Astrocyte (in vitro differentiated cells and primary cell): ENCODE data around the gene ZNF438. TPM values are rescaled to one million over a fixed set of nuclear protein-coding genes. Genes with fewer than 3 reads are reported as not detected.

ENCODE experiments used
- DNase-seq: peaks from one replicate; pipeline ENCODE4 v3.0.0-alpha.2; 2010; ENCODE audit warnings: low read depth
- FAIRE-seq: peaks from 2 replicates; lab custom pipeline; 2011; peaks lifted over from hg19 to GRCh38; lab: Jason Lieb, UNC
- H2AFZ ChIP-seq: 2 replicates; pipeline ENCODE4 v1.6.0; 2012; ENCODE audit warnings: low read depth, low read length, inconsistent platforms
- H3K27ac ChIP-seq: 2 replicates; pipeline ENCODE4 v1.5.1; 2011; ENCODE audit warnings: low read depth, low read length, inconsistent platforms
- H3K27me3 ChIP-seq: 2 replicates; pipeline ENCODE4 v1.6.0; 2011; ENCODE audit warnings: low read length, inconsistent platforms; ENCODE audit not compliant: insufficient read depth
- H3K36me3 ChIP-seq: 2 replicates; pipeline ENCODE4 v1.5.1; 2011; ENCODE audit warnings: low read length, inconsistent platforms; ENCODE audit not compliant: insufficient read depth
- H3K4me1 ChIP-seq: 2 replicates; pipeline ENCODE4 v1.5.1; 2011; ENCODE audit warnings: low read length, inconsistent platforms; ENCODE audit not compliant: insufficient read depth
- H3K4me2 ChIP-seq: 2 replicates; pipeline ENCODE4 v1.6.0; 2012; ENCODE audit warnings: low read length, inconsistent platforms
- H3K4me3 ChIP-seq: 2 replicates; pipeline ENCODE4 v1.5.1; 2011; ENCODE audit warnings: low read depth, mild to moderate bottlenecking, low read length, inconsistent platforms; ENCODE audit not compliant: insufficient read depth
- H3K79me2 ChIP-seq: 2 replicates; pipeline ENCODE4 v1.6.0; 2012; ENCODE audit warnings: mild to moderate bottlenecking, low read length, inconsistent platforms; ENCODE audit not compliant: insufficient read depth
- H3K9ac ChIP-seq: 2 replicates; pipeline ENCODE4 v1.6.0; 2012; ENCODE audit warnings: mild to moderate bottlenecking, low read length, inconsistent platforms
- H3K9me3 ChIP-seq: 2 replicates; pipeline ENCODE4 v1.5.1; 2012; ENCODE audit warnings: low read depth, mild to moderate bottlenecking, low read length, inconsistent platforms; ENCODE audit not compliant: insufficient read depth
- H4K20me1 ChIP-seq: 2 replicates; pipeline ENCODE4 v1.6.0; 2012; ENCODE audit warnings: low read length, inconsistent platforms; ENCODE audit not compliant: insufficient read depth
- H3K27ac Mint-ChIP-seq: one replicate; pipeline ENCODE4 v1.8.0; 2021; ENCODE audit warnings: mild to moderate bottlenecking, mixed read lengths; ENCODE audit not compliant: unreplicated experiment
- H3K27me3 Mint-ChIP-seq: one replicate; pipeline ENCODE4 v1.8.0; 2021; ENCODE audit warnings: low read depth, mixed read lengths; ENCODE audit not compliant: unreplicated experiment
- H3K36me3 Mint-ChIP-seq: one replicate; pipeline ENCODE4 v1.8.0; 2021; ENCODE audit warnings: low read depth, mixed read lengths; ENCODE audit not compliant: unreplicated experiment
- H3K4me1 Mint-ChIP-seq: one replicate; pipeline ENCODE4 v1.8.0; 2021; ENCODE audit warnings: low read depth, mixed read lengths; ENCODE audit not compliant: unreplicated experiment
- H3K4me3 Mint-ChIP-seq: one replicate; pipeline ENCODE4 v1.8.0; 2021; ENCODE audit warnings: mild to moderate bottlenecking, moderate library complexity, mixed read lengths; ENCODE audit not compliant: unreplicated experiment
- H3K9me3 Mint-ChIP-seq: one replicate; pipeline ENCODE4 v1.8.0; 2021; ENCODE audit warnings: mild to moderate bottlenecking, mixed read lengths; ENCODE audit not compliant: unreplicated experiment
- EZH2 ChIP-seq: IDR thresholded peaks from 2 replicates; pipeline ENCODE4 v1.6.1; 2012; ENCODE audit warnings: mild to moderate bottlenecking, low read length, inconsistent platforms; ENCODE audit not compliant: insufficient read depth
- total RNA-seq: library from RNA; stranded (reverse); gene quantifications from 2 replicates; pipeline ENCODE4 v1.2.1, GENCODE V29; 2021
- TF ChIP-seq, protein P1 (sequence below): IDR thresholded peaks from 2 replicates; pipeline ENCODE4 v1.5.1; 2011; ENCODE audit warnings: low read depth, mild to moderate bottlenecking, inconsistent platforms, low read length, moderate library complexity; ENCODE audit not compliant: insufficient read depth

Gene ZNF438
- total RNA-seq, 1 donor from 2014 or later, result 2.2 TPM

DNA sequence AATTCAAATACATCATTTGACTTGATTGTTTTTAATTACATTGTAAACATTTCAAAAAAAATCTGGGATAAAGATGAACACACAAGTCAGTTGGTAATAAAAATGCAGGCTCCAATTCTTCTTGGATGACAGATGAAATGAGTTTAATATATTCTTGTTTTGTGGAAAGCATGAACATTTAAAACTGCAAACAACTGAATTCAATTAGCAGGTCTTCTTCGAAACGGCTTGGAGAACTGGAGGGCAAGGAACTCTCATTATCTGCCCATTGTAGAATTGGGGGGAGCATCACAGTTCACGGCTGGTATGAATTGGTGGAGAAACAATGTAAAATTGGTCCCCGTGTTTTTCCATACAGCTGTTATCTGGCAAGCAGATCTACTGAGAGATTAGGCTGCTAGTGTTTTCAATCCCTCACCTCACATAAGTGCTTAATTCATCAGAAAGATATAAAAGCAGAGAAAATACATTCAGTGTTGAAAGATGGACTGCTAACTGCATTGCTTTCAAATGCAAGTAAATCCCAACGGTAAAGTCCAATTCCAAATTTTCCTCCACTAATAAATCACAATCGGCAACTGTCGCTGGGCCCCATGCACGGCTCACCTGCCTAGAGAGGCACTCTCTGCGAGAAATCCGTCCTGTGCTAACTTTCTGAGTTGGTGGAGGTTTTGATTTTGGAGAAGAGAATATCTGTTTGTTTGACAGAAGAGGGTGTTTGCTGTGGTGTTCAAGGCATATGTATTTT lies 199.5 kb downstream of the ZNF438 start:
- Mint-ChIP-seq H3K4me3 (no peak overlapping the region), H3K36me3 (no peaks in the 10 kb centered on the region), H3K9me3 (peaks cover 1% of the 10 kb centered on the region), H3K27me3 (no peaks in the 10 kb centered on the region), H3K4me1 (peaks cover 23% of the 10 kb centered on the region), H3K27ac (no peak overlapping the region)
- peaks cover 18% of the 10 kb centered on the region for H3K4me1 ChIP-seq
- H2AFZ ChIP-seq, result no peak overlapping the region
- H3K36me3 ChIP-seq, result no peaks in the 10 kb centered on the region
- H4K20me1 ChIP-seq, result no peaks in the 10 kb centered on the region
- H3K27me3 ChIP-seq, result no peaks in the 10 kb centered on the region
- no peaks in the 10 kb centered on the region for H3K79me2 ChIP-seq
- H3K4me3 ChIP-seq, result no peak overlapping the region
- H3K9me3 ChIP-seq, result no peaks in the 10 kb centered on the region
- TF ChIP-seq, protein P1, sequence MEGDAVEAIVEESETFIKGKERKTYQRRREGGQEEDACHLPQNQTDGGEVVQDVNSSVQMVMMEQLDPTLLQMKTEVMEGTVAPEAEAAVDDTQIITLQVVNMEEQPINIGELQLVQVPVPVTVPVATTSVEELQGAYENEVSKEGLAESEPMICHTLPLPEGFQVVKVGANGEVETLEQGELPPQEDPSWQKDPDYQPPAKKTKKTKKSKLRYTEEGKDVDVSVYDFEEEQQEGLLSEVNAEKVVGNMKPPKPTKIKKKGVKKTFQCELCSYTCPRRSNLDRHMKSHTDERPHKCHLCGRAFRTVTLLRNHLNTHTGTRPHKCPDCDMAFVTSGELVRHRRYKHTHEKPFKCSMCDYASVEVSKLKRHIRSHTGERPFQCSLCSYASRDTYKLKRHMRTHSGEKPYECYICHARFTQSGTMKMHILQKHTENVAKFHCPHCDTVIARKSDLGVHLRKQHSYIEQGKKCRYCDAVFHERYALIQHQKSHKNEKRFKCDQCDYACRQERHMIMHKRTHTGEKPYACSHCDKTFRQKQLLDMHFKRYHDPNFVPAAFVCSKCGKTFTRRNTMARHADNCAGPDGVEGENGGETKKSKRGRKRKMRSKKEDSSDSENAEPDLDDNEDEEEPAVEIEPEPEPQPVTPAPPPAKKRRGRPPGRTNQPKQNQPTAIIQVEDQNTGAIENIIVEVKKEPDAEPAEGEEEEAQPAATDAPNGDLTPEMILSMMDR, result no peak
- TF ChIP-seq EZH2, result no peak
- H3K27ac ChIP-seq, result no peak overlapping the region
- no peak overlapping the region for H3K9ac ChIP-seq
- H3K4me2 ChIP-seq, result no peak overlapping the region
- no peak for FAIRE-seq
- DNase-seq, result no peak

DNA sequence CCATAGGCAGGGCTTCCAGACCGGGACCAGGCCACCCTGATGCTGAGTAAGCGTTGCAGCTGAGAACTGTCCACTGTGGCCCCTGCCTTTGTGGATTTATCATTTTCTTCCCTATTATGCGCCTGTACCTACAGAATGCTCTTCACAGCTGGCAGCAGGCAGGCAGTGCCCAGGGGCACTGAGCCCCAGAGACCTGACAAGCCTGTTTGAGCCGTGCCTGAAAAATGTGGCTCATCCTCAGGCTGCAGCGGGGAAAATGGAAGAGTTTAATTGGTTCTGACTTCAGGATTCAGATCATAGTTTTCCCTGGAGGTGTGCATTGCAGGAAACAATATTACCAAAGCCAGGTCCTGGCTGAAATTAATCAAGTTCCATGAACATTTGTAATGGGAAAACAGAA lies 200.2 kb downstream of the ZNF438 start:
- no peak overlapping the region for H3K4me3 ChIP-seq
- DNase-seq (no peak), FAIRE-seq (no peak)
- H3K4me2 ChIP-seq, result no peak overlapping the region
- H2AFZ ChIP-seq, result no peak overlapping the region
- no peaks in the 10 kb centered on the region for H3K27me3 ChIP-seq
- peaks cover 18% of the 10 kb centered on the region for H3K4me1 ChIP-seq
- no peaks in the 10 kb centered on the region for H4K20me1 ChIP-seq
- no peak overlapping the region for H3K27ac ChIP-seq
- Mint-ChIP-seq H3K36me3 (no peaks in the 10 kb centered on the region), H3K9me3 (no peaks in the 10 kb centered on the region), H3K4me3 (peak overlapping the region; percentile 30), H3K27me3 (no peaks in the 10 kb centered on the region), H3K4me1 (peaks cover 21% of the 10 kb centered on the region), H3K27ac (no peak overlapping the region)
- TF ChIP-seq EZH2, result no peak
- TF ChIP-seq, protein P1, result no peak
- H3K9ac ChIP-seq, result no peak overlapping the region
- H3K36me3 ChIP-seq, result no peaks in the 10 kb centered on the region
- no peaks in the 10 kb centered on the region for H3K79me2 ChIP-seq
- no peaks in the 10 kb centered on the region for H3K9me3 ChIP-seq
